Measurements from ENCODE around the gene IFNA6.

IFNA6 gene

DNA sequence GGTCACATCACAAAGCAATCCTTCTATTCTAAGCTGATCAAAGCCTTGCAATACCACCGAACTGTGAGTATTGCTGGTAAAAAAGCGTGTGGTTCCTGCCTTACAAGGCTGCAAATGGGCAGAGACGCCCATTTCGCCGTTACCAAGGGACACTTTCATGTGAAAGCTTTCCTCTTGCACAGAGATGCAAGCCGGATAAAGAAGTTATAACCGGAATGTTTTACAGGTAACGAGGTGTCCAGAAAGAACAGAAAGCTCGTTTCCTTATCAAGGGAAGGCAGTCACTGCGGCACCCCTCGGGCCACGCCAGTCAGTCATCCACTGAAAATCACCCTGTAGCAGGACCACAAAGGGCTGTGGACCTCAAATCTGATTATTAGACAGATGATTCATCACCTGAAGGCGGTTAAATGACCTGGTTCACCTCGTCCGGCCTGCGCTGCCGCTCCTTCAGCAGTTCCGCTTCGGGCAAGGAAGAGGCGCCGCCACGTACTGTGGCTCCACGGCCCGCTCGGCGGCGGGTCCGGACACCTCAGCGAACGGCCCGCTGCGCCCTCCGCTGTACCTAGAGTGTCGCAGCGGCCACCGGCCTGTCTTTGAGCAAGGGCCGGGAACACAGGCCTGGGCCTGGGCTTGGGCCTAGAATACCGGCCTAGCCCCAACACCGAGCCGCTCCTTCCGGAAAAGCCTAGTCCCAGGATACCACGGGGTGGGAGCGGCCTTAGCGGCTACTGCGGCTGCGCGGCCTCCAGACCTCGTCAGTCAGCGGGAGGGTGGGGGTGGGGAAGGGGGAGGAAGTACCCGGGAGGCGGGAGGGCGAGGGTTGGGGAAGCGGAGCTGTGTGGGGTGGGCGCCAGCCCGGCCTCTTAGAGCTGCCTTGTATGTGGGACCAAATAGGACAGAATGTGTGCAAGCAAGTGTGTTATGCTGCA is 15.7 kb downstream of the IFNA6 start, which contains the start of gene KLHL9:
KLHL9 (minus strand) TSS at position 704 of the 932 bp plus-strand sequence; CDS start at position 159, 545 bp downstream.
- intact Hi-C loops (cut with DNase I): loop anchor here (2.0 kb wide), 1 partner anchor 68 kb away; no protein-coding TSS in a partner anchor
- DNase-seq: peak; percentile 86 to 98 (median 94)

- DNase-seq: no peak
- intact Hi-C loops (cut with DNase I): no loop called here
Measured at GRCh38 chr9:21333226-21333625, 17.5 kb downstream of the IFNA6 start.

DNA sequence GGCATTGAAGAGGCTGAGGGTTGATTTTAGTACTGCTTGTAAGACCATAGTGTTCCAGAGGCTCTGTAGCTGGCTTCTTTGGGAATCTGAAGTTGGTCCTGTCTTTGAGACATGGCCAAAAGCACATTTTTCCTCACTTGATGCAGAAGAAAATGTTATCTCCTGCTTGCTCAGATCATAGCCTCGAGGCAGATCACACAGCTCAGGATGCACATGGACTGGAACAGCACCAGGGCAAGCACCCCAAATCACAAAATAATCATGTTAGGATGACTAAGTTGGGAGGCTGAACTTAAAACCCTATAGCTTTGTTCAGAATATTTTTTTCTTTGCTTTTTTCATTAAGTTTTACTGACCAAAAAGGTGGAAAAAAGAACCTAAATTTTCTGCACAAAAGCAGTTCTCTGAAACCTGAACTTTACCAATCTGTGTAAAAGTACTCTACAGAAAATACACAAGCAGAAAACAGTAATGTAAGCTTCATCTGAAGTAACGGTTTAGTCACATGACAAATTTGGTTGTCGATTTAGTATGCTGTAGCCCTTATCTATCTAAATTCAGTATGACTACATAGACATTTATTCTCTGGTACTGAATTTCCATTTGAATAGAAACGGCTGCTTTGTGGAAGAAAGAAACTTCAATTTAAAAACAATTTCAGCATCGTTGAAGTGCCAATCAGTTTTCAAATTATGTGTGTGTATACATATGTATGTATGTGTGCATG is 18.8 kb downstream of the IFNA6 start:
- intact Hi-C loops (cut with DNase I): no loop called here
- no peak for DNase-seq

- intact Hi-C loops (cut with DNase I): no loop called here
Measured at GRCh38 chr9:21326526-21327139, 24.1 kb downstream of the IFNA6 start.

GRCh38 chr9:21324047-21324446 is 26.6 kb downstream of the IFNA6 start:
- intact Hi-C loops (cut with DNase I): no loop called here
- DNase-seq: no peak

More at GRCh38 chr9:21326526-21327139, 24.1 kb downstream of the IFNA6 start:
- peak in 1 of 42 donors; percentile 20 for DNase-seq

GRCh38 chr9:21322911-21323461 is 27.7 kb downstream of the IFNA6 start:
- DNase-seq: no peak
- intact Hi-C loops (cut with DNase I): no loop called here

DNA sequence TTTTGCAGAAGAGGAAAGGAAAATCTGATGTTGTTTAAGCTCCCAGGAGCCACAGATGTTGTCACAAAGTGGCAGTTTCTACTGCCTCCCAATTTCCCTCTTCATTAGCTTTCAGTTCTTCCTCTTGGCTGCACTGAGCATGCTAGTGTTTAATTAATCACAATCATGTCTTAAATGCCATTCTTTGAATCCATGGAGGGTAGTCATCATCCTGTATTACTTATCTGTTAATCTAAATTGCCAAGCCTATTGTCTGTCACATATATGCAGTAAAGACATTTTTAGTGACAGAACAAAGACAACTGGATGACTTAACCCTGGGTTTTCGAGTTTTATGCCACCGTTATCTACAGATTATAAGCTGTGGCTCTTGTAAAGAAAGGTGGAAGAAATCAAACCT is 30.2 kb downstream of the IFNA6 start:
- intact Hi-C loops (cut with DNase I): no loop called here
- no peak for DNase-seq

GRCh38 chr9:21317956-21318923 is 32.4 kb downstream of the IFNA6 start:
- intact Hi-C loops (cut with DNase I): loop anchor here (10.0 kb wide), 1 partner anchor 477 kb away; no protein-coding TSS in a partner anchor
- DNase-seq: peak in 38 of 42 donors; percentile 14 to 81 (median 54)

DNA sequence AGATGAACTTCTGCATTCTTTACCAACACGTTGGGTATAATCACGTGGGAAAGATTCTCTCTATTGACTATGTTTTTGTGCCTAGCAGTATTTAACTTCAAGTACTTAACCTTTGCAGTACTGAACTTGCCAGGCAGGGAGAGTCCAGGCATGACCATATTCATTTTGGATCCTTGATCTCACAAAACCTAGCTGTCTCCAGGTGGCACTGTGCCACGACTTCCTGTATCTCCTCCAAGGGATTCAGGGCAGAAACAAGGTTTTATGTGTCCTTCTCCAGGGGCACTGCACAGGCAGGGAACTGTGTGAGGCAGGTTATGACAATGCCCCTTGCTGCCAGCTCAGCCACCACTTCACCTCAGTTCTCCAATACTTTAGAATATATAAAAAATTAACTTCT is 33.8 kb downstream of the IFNA6 start:
- no peak for DNase-seq
- intact Hi-C loops (cut with DNase I): loop anchor here (10.0 kb wide), 1 partner anchor 478 kb away; no protein-coding TSS in a partner anchor

GRCh38 chr9:21316032-21316842 is 34.5 kb downstream of the IFNA6 start:
- intact Hi-C loops (cut with DNase I): loop anchor here (10.0 kb wide), 1 partner anchor 479 kb away; no protein-coding TSS in a partner anchor
- no peak for DNase-seq

DNA sequence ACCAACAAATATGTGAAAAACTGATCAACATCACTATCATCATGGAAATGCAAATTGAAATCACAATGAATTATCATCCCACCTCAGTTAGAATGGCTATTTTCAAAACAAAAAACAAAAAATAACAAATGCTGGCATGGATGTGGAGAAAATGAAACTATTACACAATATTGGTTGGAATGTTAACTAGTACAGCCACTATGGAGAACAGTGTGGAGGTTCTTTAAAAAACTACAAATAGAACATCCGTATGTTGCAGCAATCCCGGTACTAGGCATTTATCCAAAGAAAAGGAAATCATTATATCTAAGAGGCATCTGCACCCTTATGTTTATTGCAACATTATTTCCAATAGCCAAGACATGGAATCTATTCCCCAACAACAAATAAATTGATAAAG is 36.5 kb downstream of the IFNA6 start:
- DNase-seq: no peak
- intact Hi-C loops (cut with DNase I): loop anchor here (10.0 kb wide), 1 partner anchor 481 kb away; no protein-coding TSS in a partner anchor

- peak in 1 of 42 donors; percentile 43 for DNase-seq
- intact Hi-C loops (cut with DNase I): loop anchor here (10.0 kb wide), 1 partner anchor 483 kb away; no protein-coding TSS in a partner anchor
Measured at GRCh38 chr9:21311889-21312288, 38.8 kb downstream of the IFNA6 start.

DNA sequence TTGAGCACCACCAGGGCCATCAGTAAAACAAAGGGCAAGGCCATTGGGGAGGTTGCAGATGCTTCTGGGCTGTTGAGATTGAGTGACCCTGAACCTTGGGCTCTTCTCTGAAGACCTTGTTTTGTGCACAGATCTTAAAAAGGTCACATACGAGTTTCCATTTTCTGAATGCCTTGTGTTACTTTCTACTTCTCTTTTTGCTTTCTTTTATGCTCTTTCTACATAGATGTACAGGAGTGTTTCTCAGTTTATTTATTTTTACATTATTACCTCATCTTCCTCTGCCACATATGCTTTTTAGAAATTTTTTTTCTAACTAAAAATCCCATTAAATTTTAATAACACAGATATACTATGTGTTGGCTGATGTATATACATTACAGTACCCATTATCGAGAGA is 45.5 kb downstream of the IFNA6 start, which contains the start of gene IFNA5:
IFNA5 (minus strand) TSS at position 101 of the 400 bp plus-strand sequence; CDS start at position 44, 57 bp downstream.
- intact Hi-C loops (cut with DNase I): no loop called here
- no peak for DNase-seq
